GM19467 (cell line): ENCODE data around the gene HMBS.
A peak's percentile ranks its signal among the peaks of the same experiment; 100 is the strongest.
"Not testable (repeated sequence)": the region's sequence is repeated elsewhere in the genome, so short reads cannot be mapped to it uniquely, and the experiment has no call there.

Experiments used
- ATAC-seq: cut with Tn5 transposase; IDR thresholded peaks from one replicate; pipeline ENCODE4 v1.9.1; 2021; ENCODE audit warnings: mild to moderate bottlenecking, moderate library complexity; ENCODE audit not compliant: unreplicated experiment

HMBS gene

GRCh38 chr11:119084663-119085436 is at the start of gene HMBS:
HMBS (plus strand) TSS chr11:119084881; CDS start chr11:119085034, 153 bp downstream.
- ATAC-seq = peak; percentile 78

GRCh38 chr11:119038884-119039283 is 45.8 kb upstream of the HMBS start:
- no peak for ATAC-seq

GRCh38 chr11:119039471-119039870 is 45.2 kb upstream of the HMBS start:
- not testable (repeated sequence) for ATAC-seq

GRCh38 chr11:119041821-119042514 is 42.7 kb upstream of the HMBS start:
- ATAC-seq = no peak

GRCh38 chr11:119042927-119043326 is 41.8 kb upstream of the HMBS start:
- ATAC-seq = no peak

GRCh38 chr11:119044708-119045107 is 40.0 kb upstream of the HMBS start:
- no peak for ATAC-seq

- no peak for ATAC-seq
Measured at GRCh38 chr11:119046489-119046888, 38.2 kb upstream of the HMBS start.

- no peak for ATAC-seq
Measured at GRCh38 chr11:119047205-119047604, 37.5 kb upstream of the HMBS start.

GRCh38 chr11:119048644-119049043 is 36.0 kb upstream of the HMBS start:
- no peak for ATAC-seq

GRCh38 chr11:119049081-119049480 is 35.6 kb upstream of the HMBS start:
- no peak for ATAC-seq

GRCh38 chr11:119051440-119052162 is 33.1 kb upstream of the HMBS start:
- no peak for ATAC-seq

GRCh38 chr11:119052163-119052814 is 32.4 kb upstream of the HMBS start:
- no peak for ATAC-seq

GRCh38 chr11:119054418-119054817 is 30.3 kb upstream of the HMBS start:
- ATAC-seq = no peak

- no peak for ATAC-seq
Measured at GRCh38 chr11:119055901-119056300, 28.8 kb upstream of the HMBS start.

- ATAC-seq = peak; percentile 10
Measured at GRCh38 chr11:119056421-119056999, 28.2 kb upstream of the HMBS start.

GRCh38 chr11:119057000-119057769 is 27.5 kb upstream of the HMBS start, which contains the start of gene HYOU1:
HYOU1 (minus strand) TSS chr11:119057205; CDS start chr11:119056160, 1,045 bp downstream.
- peak; percentile 92 for ATAC-seq

GRCh38 chr11:119059128-119059527 is 25.6 kb upstream of the HMBS start:
- ATAC-seq = not testable (repeated sequence)

- no peak for ATAC-seq
Measured at GRCh38 chr11:119061256-119061655, 23.4 kb upstream of the HMBS start.

- ATAC-seq = no peak
Measured at GRCh38 chr11:119062779-119063178, 21.9 kb upstream of the HMBS start.

- no peak for ATAC-seq
Measured at GRCh38 chr11:119065369-119065768, 19.3 kb upstream of the HMBS start.
